SKM-1 treated with dmso at 0.1 percent for 144 hours (cell line): ENCODE measurements around the gene FLNA.

ENCODE experiments used
- DNase-seq: peaks from one replicate; lab custom pipeline; 2025; ENCODE audit not compliant: unreplicated experiment; lab: John Stamatoyannopoulos, UW

FLNA gene

DNA sequence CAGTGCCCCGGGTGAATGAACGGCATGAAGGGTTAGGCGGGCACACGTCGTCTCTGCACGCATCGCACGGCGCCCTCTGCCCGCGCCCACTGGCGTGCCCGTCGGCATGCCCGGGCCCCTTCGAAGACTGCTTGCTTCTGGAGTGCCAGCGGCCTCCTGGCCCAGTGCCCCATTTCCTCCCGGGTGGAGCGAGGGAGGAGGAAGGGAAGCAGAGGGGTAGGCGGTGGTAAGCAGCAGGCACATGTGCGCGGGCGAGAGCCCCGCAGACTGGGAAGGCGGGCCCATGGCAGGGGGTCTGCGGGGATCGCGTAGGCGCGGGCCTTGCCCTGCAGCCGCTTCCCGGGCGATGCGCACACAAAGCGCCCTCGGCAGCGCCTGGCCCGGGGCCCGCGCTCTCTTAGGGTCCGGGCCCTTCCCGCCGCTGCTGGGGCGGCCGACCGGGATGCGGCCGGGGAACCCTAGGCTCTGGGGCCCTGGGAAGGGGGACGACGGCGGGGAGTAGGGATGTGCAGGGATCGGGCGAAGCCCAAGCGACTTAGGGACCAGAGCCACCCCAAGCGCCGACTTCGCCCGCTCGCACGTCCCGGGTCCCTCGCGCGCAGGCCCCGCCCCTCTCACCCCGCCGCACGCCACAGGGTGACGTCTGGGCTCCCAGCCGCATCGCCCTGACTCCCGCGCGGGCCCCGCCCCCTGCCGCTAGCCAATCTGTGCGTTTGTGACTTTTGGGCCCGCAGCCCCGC is 3.8 kb upstream of the FLNA start:
- no peak for DNase-seq

DNA sequence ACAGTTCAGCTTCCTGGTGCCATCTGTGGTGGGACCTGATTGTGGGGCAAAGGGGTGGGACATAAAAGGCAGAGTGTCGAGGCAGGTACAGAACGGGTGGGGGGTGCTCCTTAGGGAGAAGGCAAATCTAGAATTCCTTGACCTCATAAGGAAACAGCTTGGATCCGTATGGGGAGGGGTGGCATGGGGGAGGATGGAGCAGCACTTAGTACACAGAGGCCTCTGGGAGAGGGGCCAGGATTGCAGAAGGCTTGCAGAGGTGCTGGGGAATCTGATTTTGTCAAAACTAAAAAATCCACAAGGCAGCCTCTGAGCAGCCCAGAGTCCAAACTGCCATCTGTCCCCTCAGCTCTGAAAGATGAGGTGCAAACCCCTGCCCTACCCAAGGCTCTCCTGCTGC is 2.3 kb upstream of the FLNA start:
- DNase-seq: no peak

DNA sequence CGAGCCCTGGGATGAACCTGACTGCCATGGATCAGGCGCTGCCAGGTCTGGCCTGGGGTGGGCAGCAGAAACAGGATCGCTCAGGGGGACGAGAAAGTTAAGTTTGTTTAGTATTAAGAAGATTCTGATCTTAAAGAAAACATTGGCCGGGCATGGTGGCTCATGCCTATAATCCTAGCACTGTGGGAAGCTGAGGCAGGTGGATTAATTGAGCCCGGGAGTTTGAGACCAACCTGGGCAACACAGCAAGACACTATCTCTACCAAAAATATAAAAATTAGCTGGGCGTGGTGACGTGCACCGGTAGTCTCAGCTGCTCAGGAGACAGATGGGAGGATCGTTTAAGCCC is 696 bp upstream of the FLNA start:
- DNase-seq: no peak

DNA sequence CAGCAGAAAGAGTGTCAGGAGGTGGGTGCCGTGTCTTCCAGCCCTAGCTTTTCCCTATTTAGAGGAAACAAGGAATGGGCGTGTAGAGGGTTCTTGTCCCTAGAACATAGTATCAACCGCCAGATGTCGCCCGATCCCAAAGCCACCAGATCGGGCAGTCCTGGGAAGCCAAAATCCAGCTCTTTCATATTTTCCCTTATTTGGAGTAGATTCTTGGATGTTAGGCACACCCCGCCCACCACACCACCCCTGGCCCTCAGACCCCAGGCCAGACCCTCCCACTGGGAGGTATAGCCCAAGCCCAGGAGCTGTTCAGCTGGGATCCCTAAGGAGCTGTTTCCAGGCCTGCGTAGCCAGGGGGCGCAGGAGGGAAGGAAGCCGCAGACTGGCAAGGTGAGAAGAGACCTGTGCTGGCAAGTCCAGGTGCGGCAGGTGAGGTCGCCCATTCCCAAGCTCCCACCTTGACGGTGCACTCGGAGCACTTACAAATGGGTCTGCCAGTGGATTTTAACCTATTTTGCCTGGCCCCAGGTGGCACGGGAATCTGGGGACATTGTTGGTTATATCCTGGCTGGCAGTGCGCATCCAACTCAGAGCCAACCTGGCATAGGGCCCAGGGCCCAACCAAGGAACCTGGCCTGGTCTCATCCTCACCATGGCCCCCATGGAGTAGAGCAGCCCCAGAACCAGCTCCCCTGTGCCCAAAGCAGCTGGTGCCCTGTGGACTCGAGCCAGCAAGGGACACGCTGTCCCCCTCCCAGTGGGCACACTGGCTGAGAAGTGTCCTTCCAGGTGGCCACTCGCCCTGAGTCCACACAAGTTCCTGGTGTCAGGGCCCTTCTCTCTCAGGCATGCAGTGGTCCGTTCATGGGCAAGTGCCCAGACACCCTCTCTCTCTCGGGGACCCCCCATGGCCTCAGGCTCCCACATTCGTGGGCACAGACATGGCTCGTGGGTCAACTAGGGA is 811 bp downstream of the FLNA start:
- peak; percentile 2 for DNase-seq

DNA sequence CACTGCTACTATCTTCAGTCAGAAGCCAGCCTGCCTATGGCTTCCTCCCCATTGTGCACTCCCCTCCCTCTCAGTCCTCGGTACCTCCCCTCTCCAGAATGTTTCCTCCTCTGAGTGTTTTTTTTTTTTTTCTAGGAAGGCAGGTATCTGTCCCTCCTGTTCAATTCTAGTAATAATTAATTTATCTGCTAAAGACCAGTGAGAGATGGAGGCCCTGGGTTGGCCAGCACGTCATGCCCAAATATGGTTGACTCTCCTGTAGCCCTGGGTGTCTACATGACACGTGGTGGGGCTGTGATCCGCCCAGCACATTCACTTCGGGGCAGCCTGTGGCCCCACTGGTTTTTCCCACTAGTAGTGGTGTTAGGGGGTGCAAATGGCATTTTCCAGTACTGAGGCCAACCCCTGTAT is 1.8 kb downstream of the FLNA start:
- no peak for DNase-seq

DNA sequence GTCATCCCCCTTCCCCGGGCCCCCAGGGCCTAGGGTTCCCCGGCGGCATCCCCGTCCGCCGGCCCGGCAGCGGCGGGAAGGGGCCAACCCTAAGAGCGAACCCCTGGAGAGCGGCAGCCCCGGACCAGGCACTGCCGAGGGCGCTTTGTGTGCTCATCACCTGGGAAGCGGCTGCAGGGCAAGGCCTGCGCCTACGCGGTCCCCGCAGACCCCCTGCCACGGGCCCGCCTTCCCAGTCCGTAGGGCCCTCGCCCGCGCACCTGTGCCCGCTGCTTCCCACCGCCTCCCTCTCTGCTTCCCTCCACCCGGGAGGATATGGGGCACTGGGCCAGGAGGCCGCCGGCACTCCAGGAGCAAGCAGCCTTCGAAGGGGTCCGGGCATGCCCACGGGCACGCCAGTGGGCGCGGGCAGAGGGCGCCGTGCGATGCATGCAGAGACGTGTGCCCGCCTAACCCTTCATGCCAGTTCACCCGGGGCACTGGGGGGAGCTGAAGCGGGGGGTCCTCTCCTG is 2.6 kb downstream of the FLNA start:
- no peak for DNase-seq

DNA sequence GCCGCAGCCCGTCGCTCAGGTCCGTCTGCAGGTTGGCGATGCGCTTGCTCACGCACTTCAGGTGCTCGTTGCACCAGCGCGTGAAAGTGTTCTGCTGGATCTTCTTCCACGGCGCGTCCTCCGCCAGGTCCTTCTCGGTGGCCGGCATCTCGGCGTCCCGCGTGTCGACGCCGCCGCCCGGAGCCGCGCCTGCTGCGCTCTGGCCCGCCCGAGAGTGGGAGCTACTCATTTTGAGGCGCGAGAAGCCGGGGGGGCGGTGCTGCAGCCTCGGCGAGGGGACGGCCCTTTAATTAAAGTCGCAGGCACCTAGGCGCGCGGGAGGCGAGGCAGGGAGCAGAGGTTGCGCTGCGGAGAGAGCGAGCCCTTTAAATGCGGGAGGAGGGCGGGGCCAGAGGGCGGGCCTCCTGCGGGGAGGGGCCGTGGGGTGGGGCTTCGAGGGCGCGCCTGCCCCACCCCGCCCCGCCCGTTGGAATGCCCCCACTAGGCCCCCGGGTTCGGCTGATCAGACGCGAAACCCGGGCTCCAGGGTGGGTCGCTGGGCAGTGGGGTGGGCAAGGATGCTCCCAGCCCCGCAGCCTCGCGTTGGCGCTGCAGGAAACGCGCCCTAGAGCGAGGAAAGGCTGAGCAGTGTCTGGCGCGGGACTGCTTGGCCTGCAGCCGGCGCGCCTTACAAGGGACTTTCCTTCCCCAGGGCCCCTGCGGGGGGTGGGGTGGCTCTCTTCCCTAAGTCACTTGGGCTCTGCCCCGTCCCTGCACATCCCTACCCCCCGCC is 3.2 kb downstream of the FLNA start:
- DNase-seq: peak; percentile 83

DNA sequence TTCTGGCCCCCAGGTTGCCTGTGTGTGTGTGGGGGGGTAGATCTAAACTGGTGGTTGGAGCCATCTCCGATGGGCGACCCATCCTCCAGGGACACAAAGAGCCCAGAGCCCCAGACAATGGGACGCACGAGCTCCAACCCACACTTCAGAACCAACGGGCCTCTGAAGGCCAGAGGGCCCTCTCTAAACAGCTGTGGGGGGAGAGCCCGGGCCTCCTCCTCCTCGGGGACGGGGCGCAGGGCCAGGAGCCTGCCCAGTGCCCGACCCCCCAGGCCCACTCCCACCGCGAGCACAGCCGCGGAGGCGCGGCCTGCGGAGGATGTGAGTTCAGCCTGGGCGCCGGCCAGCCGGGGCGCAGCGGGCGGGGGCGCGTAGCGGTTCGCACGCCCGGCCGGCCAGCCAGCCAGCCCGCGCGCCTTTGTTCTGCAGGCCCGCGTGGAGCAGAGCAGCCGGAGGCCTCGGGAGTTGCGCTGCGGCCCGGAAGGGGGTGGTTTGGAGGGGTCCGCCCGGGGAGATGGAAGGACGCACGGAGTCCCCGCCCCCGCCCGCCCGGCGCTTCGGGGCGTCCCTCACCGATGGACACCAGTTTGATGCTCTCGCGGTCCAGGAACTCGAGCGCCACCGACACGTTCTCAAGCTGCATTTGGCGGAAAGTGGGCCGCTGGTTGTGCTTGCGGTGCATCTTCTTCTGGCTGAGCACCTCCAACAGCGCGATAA is 4.0 kb downstream of the FLNA start:
- no peak for DNase-seq

DNA sequence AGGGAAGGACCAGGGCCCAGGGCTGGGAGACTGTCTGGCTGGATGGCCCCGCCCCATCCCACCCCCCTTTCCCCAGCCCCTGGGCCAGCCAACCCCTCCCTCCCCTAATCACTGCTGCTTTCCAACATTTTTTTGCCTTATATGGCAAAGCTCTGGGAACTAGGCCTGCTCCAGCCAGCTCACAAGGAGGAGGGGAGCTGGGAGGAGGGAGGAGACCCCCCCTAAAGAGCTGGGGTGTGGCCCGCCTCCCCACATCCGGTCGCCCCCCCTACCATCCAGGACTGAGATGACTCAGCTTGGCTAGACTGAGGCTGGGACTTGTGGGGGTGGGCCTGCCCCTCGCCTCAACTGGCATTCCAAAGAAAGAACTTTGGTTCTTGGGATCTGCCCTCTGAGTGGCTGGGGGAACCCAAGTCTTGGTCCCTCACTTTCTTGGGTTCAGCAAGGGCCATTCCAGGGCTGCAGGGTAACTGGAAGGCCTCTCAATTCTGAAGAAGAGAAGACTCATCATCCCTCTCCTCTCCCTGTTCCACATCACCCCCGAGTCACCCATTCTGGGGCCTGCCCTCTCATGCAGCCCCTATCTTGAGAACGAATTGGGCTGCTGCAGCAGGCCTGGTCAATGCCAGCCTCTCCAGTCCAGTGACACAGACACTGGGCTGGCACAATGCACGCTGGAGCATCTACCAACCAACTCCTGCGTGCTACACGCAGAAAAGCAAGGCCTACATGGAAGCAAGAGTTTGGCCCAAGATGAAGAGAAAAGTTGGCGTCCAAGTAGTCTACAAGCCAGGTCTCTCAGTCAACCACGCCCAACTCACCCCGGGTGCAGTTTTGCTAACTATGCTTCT is 4.8 kb downstream of the FLNA start:
- DNase-seq: peak; percentile 15

DNA sequence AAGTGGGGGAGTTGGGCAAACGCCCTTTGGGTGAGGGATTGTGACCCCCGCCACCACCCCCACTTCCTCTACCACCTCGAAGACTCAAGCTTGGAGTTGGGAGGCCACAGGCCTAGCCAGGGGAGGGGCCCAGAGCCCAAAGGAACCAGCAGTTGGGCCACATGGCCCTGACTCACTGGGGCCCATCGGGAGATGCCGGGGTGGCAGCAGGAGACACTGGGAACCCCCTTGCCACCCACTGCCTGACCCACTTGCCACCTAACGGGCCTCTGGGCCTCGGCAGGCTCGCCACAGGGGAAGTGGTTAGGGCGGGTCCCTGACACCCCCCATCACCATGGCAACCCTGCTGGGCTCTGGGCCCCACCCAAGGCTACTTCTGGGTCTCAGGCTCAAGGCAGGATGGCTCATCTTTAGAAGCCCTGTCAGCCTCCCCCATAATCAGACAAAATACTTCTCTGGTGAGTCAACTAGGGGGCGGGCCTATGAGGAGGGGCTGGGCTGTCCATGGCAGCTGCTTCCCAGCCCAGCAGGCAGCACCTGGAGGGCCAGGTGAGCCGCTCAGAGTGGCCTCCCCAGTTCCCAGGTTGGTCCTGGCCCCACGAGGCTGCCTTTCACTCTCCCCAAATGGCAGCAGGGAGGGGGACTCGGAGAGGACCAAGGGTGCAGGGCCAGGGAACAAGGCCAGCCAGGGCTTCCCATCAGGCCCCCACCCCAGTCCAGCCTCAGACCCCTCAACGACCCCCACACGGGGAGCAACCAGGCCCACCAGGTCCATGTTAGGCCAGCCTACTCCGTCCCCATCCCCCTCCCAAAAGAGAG is 5.6 kb downstream of the FLNA start:
- peak; percentile 83 for DNase-seq

DNA sequence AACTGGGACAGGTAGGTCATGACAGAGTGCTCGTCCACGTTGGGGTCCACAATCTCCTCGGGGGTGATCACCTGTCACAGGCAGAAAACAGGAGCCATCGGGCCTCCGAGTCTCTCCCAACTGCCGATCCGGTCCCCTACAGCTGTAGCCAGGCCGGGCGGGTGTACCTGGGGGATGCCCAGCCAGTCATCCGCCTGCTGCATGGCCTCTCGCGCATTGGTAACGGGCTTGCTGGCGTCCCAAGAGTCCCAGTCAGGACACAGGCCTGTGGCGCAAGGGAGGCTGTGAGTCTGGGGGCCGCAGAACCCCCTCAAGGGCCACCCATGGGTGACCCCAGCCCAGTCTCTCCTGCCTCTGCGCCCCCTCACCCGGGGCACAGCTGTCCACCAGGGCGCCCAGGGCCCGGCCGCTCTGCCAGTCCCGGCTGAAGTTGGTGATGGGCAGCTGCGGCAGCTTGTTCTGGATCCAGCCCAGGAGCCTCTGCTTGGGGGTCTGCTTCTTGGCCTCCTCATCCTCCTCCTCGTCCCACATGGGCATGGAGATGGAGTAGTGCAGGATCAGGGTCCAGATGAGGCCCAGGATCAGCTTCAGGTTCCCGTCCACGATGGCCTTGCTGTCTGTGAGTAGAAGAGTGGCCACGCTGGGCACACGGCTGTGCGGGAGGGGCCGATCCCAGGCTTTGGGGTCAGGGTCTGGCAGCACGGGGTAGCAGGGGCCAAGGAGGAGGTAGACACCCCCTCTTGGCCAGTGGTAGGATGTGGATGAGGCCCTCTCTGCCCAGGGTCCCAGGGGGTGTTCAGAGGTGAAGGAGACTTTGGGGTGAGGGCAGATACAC is 6.7 kb downstream of the FLNA start:
- DNase-seq: no peak

DNA sequence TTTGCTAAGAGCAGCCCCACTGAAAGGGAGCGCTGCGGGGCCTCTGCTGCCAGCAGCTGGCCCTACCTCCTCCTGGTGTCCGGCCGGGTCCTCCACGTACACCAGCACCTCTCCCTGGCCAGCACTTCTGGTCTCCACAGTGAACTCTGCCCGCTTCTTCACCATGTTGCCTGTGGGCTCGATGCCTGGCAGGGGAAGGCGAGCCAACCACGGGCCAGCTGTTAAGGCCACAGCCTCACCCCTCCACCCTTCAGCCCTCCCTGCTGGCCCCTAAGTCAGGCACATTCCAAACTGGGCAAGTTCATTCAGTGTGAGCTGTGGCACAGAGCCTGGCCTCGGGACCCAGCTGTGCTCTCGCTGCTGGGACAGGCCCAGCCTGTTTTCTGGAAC is 7.8 kb downstream of the FLNA start:
- no peak for DNase-seq

DNA sequence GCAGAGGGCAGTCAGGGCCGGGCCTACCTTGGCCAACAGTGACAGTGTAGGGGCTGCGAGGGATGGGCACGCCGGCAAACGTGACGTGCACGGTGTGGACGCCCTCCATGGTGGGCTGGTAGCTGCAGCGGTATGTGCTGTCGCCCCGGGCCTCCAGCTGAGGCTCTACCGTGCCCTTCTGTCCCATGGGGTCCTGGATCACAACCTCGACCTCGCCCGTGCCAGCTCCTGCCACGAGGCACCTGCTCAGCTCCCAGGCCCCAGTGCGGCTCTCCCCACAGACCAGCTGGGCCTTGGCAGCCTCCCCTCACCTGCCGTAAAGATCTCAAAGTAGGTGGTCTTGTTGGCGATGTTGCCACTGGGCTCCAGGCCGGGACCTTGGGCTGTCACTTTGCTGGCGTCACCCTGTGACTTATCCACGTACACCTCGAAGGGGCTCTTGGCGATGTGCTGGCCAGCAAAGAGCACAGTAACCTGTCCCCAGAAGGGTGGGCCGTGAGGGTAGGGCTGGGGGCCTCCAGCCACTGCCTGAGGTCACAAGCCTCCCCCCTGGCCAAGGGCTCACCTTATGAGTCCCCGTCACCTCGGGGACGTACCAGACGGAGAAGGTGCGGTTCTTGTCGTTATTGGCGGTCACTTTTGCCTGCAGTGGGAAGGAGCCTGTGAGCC is 8.3 kb downstream of the FLNA start:
- no peak for DNase-seq

DNA sequence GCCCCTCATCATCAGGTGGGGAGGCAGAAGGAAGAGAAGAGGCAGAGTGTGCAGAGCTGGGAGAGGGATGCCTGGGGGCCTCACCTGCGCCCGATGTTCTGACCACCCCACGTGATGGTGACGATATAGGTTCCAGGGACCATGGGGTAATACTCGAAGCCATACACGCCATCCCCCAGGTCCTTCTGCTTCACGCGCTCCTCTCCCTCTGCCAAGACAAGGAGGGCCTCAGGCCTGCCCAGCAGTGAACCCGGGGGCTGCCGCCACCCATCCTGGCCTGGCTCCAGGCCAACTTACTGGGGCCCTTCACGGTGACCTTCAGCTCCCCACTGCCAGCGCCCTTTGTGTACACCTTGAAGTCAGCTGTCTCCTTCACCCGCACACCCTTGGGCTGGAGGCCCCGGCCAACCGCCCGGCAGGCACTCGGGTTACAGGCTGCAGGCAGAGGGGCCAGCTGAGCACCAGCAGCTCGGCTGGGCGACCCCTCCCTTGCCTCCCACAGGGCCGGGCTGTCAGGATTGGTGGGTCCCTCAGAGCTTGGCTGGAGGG is 9.3 kb downstream of the FLNA start:
- no peak for DNase-seq

DNA sequence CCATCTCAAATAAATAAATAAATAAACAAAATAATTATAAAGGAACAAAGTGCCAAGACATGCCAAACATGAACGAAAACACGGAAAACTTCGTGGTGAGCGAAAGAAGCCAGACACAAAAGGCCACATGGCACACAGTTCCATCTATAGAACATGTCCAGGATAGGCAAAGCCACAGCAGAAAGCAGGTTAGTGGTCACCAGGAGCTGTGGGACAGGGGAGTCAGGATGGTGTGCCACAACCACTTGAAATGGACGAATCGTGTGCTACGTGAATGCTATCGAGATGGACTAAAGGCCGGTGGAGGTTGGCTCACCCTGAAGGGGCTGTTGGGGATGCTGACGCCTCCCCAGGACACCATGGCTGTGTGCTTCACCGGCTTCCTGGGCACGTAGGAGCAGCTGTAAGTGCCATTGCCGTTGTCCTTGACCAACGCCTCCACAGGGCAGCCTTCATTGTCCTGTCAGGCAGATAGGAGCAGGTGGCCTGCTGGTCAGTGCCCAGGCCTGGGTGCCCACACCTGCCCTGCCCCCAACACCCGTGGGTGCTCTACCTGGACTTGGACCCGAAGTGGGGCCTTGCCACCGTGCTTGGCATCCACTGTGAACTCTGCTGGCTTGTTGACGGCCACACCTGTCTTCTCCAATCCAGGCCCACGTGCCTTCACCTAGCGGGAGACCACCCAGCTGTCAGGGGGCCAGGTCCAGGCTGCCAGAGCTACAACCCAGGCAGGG is 10.6 kb downstream of the FLNA start:
- DNase-seq: no peak

DNA sequence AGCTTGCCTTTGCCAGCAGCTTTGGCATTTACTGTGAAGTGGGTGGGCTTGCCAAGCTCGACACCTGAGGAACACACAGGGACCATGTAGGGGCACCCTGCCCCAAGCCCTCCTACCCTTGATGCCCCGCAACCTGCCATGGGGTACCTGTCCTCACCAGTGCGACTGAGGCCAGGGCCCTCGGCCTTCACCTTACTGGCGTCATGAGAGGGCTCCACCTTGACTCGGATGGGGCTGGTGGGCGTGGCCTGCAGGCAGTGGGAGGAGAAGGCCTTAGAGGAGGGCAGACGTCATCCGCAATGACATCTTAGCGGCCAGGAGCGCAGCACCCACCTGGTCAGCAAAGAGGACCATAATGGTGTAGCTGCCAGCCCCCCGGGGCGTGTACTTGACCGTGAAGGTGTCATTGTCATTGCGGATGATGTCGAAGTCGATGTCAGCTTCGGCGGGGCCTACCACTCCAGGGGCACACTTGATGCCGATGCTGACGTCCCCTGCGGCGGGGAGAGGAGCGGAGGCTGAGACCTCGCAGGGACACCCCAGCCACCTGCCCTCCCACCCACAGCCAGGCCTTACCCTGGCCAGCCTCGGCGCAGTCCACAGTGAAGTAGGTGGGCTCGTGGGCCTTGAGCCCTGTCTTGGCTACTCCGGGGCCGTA is 12.2 kb downstream of the FLNA start:
- DNase-seq: no peak
